Mesendoderm (in vitro differentiated cells): ENCODE data around the gene ZFYVE21.

Source experiments
- DNase-seq: peaks from one replicate; pipeline ENCODE4 v3.0.0; 2013
- H2AK5ac ChIP-seq: 2 replicates; pipeline ENCODE4 v1.6.1; 2013; ENCODE audit warnings: low read length, inconsistent platforms
- H2BK120ac ChIP-seq: 2 replicates; pipeline ENCODE4 v1.6.1; 2013; ENCODE audit warnings: low read depth, mild to moderate bottlenecking, low read length, moderate library complexity, mixed read lengths
- H2BK15ac ChIP-seq: replicated peaks from 2 replicates; pipeline ENCODE4 v1.6.1; 2013; ENCODE audit warnings: low read depth, mild to moderate bottlenecking, moderate library complexity
- H2BK5ac ChIP-seq: 2 replicates; pipeline ENCODE4 v1.6.1; 2013; ENCODE audit warnings: low read length, inconsistent platforms
- H3K18ac ChIP-seq: 2 replicates; pipeline ENCODE4 v1.6.1; 2013; ENCODE audit warnings: mild to moderate bottlenecking, low read length, mixed read lengths
- H3K23ac ChIP-seq: one replicate; pipeline ENCODE4 v1.6.1; 2013; ENCODE audit warnings: low read length
- H3K27ac ChIP-seq: 2 replicates; pipeline ENCODE4 v1.5.1; 2013; ENCODE audit warnings: low read depth, mild to moderate bottlenecking, inconsistent platforms, low read length, moderate library complexity
- H3K27me3 ChIP-seq: 2 replicates; pipeline ENCODE4 v1.6.1; 2013; ENCODE audit warnings: low read length, control low read depth, mild to moderate bottlenecking, inconsistent platforms; ENCODE audit not compliant: insufficient read depth, poor library complexity
- H3K36me3 ChIP-seq: 2 replicates; pipeline ENCODE4 v1.6.1; 2013; ENCODE audit warnings: low read length, inconsistent platforms; ENCODE audit not compliant: control insufficient read depth, insufficient read depth
- H3K4ac ChIP-seq: one replicate; pipeline ENCODE4 v1.6.1; 2013; ENCODE audit warnings: low read depth, mild to moderate bottlenecking, low read length, moderate library complexity
- H3K4me1 ChIP-seq: 2 replicates; pipeline ENCODE4 v1.6.1; 2013; ENCODE audit warnings: low read depth, low read length, inconsistent platforms; ENCODE audit not compliant: control insufficient read depth
- H3K4me2 ChIP-seq: 2 replicates; pipeline ENCODE4 v1.6.1; 2013; ENCODE audit warnings: low read length
- H3K4me3 ChIP-seq: 2 replicates; pipeline ENCODE4 v1.5.1; 2013; ENCODE audit warnings: mild to moderate bottlenecking, low read length
- H3K56ac ChIP-seq: one replicate; pipeline ENCODE4 v1.6.1; 2013; ENCODE audit warnings: low read length
- H3K79me1 ChIP-seq: 2 replicates; pipeline ENCODE4 v1.6.1; 2013; ENCODE audit warnings: low read length, inconsistent platforms
- H3K79me2 ChIP-seq: 2 replicates; pipeline ENCODE4 v1.6.1; 2013; ENCODE audit warnings: mild to moderate bottlenecking, low read length; ENCODE audit not compliant: control insufficient read depth, insufficient read depth
- H3K9ac ChIP-seq: 2 replicates; pipeline ENCODE4 v1.6.1; 2013; ENCODE audit warnings: low read length, inconsistent platforms
- H4K5ac ChIP-seq: one replicate; pipeline ENCODE4 v1.6.1; 2013; ENCODE audit warnings: low read length
- H4K8ac ChIP-seq: one replicate; pipeline ENCODE4 v1.6.1; 2013; ENCODE audit warnings: low read depth, mild to moderate bottlenecking, control low read depth, low read length, moderate library complexity
- WGBS: extraction: QIAGEN DNeasy Blood & Tissue Kit; methylation state at CpG from one replicate; pipeline ENCODE4 v1.1.7; 2013; ENCODE audit warnings: low lambda C conversion rate, missing lambda C conversion rate; ENCODE audit not compliant: insufficient coverage; ENCODE audit errors: extremely low coverage; 5-methylcytosine and 5-hydroxymethylcytosine counted together

Gene ZFYVE21

DNA sequence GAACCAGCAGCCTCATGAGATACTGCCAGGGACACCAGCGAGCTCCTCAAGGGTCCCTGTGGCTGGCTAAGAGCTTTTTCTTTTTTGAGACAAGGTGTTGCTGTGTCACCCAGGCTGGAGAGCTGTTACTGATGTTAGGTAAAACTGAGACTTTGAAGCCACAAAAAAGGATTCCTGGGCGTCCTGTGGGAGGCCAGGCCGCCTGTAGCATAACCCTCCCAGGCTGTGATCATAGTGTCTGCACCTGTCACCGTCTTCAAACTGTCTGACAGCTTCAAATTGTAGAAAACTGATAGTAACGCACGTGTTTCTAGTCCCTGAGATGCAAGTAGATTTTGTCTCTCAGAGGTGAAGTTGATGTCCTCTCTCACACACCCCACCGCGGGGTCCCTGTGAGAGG is 4.1 kb downstream of the ZFYVE21 start:
- no peak overlapping the region for H3K4ac ChIP-seq
- WGBS: no CpG with 5 or more reads among the region's 8 CpGs
- H3K36me3 ChIP-seq: no peaks in the 10 kb centered on the region
- H2BK120ac ChIP-seq: no peak overlapping the region
- peaks cover 25% of the 10 kb centered on the region for H3K79me1 ChIP-seq
- H3K18ac ChIP-seq: no peak overlapping the region
- no peaks in the 10 kb centered on the region for H3K27me3 ChIP-seq
- no peak overlapping the region for H2AK5ac ChIP-seq
- H3K27ac ChIP-seq: no peak overlapping the region
- no peak overlapping the region for H3K56ac ChIP-seq
- no peak overlapping the region for H2BK15ac ChIP-seq
- H3K23ac ChIP-seq: no peak overlapping the region
- H3K79me2 ChIP-seq: peaks cover 28% of the 10 kb centered on the region
- no peak for DNase-seq
- no peak overlapping the region for H3K4me3 ChIP-seq
- H3K4me1 ChIP-seq: no peaks in the 10 kb centered on the region
- H2BK5ac ChIP-seq: no peak overlapping the region
- no peak overlapping the region for H4K5ac ChIP-seq
- H3K9ac ChIP-seq: no peak overlapping the region
- H4K8ac ChIP-seq: no peak overlapping the region
- H3K4me2 ChIP-seq: no peak overlapping the region

DNA sequence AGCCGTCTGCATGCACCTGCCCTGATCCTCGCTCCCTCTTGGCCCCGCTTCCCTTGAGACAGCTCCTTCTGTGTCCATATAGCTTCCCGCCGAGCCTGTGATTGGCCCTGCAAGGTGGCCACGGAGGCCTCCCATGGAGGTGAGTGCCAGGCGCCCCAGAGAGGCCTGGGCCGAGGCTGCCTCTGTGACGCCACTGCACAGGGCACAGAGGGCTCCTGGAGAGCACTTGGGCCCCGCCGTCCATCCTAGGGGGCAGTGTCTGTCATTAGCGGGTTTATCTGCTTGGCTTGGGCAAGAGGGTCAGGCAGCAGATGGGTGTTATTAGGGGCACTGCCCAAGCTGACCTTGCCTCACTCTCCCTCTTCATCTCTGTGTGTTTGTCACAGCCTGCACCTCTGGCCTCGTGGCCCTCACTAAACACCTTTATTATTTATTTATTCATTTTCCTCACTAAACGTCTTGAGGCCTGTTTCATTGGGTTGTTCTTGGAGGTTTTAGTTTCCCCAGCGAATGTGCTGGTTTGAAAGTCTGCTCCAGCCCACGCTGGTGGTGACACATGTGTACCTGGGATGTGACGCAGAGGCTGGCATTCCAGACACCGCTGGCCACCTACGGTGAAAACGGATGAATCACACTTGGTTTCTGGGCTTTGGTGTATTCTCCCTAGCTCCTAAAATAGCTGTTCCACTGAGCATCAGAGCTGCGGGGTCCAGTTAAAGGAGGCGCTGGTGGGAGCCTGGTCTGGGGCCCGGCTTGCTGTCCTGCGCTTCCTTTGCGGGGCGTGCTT is 5.9 kb downstream of the ZFYVE21 start:
- H3K27ac ChIP-seq: no peak overlapping the region
- no peak overlapping the region for H4K5ac ChIP-seq
- no CpG with 5 or more reads among the region's 26 CpGs for WGBS

DNA sequence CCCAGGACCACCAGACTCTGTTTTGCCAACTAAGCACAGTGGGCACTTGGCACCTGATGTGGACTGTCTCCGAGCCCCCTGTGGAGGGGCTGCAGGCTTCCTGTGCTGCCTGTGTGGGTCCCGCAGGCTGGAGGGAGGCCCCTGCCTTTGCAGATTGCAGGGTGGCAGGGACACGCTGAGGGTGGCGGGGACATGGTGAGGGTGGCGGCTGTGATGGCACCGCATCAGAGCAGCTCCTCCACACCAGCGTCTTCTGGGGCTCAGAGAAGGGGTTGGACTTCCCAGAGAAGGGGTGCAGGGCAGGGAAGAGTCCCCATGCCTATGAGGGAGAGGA is 8.1 kb downstream of the ZFYVE21 start:
- no peak for DNase-seq
- Histone ChIP-seq H2BK15ac (no peak overlapping the region), H4K8ac (no peak overlapping the region), H4K5ac (no peak overlapping the region), H3K27me3 (no peaks in the 10 kb centered on the region), H3K79me1 (peaks cover 19% of the 10 kb centered on the region), H3K56ac (no peak overlapping the region), H3K4me3 (no peak overlapping the region), H3K4me2 (no peak overlapping the region), H3K27ac (no peak overlapping the region), H3K4me1 (no peaks in the 10 kb centered on the region), H3K18ac (no peak overlapping the region), H2AK5ac (no peak overlapping the region), H2BK5ac (no peak overlapping the region), H3K9ac (no peak overlapping the region), H3K36me3 (no peaks in the 10 kb centered on the region), H3K4ac (no peak overlapping the region), H3K79me2 (peaks cover 11% of the 10 kb centered on the region), H2BK120ac (no peak overlapping the region), H3K23ac (no peak overlapping the region)
- no CpG with 5 or more reads among the region's 7 CpGs for WGBS

More for the DNA sequence above, 5.9 kb downstream of the ZFYVE21 start:
- Histone ChIP-seq H3K23ac (no peak overlapping the region), H2AK5ac (no peak overlapping the region), H3K79me2 (peaks cover 27% of the 10 kb centered on the region), H3K4ac (no peak overlapping the region), H3K79me1 (peaks cover 29% of the 10 kb centered on the region), H3K9ac (no peak overlapping the region), H4K8ac (no peak overlapping the region), H3K36me3 (no peaks in the 10 kb centered on the region), H2BK120ac (no peak overlapping the region), H3K4me3 (no peak overlapping the region), H3K56ac (no peak overlapping the region), H3K18ac (no peak overlapping the region), H2BK5ac (no peak overlapping the region), H3K4me2 (no peak overlapping the region), H3K4me1 (no peaks in the 10 kb centered on the region), H3K27me3 (no peaks in the 10 kb centered on the region), H2BK15ac (no peak overlapping the region)
- no peak for DNase-seq

DNA sequence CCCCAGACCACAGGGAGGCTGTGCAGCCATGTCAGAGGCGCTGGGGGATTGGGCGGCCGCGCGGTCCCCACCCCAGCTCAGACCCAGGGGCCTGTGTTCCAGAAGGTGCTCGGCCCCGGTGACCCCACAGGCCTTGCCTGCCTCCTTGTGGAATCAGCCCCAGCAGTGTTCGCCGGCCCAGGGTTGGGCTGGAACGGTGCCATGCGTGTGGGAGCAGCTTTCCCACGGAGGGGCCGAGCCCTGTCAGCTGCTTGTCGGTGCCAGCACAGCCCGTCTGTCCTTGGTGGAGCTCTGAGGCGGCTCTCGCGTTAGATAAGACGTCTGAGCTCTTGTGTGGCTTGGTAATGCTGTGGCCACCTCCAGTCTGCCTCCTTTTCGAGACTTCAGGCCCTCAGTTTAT is 8.5 kb downstream of the ZFYVE21 start:
- no peak overlapping the region for H3K27ac ChIP-seq
- H3K4me1 ChIP-seq: no peaks in the 10 kb centered on the region
- H3K18ac ChIP-seq: no peak overlapping the region
- H3K4me2 ChIP-seq: no peak overlapping the region
- H2BK5ac ChIP-seq: no peak overlapping the region
- no peak overlapping the region for H4K5ac ChIP-seq
- no peak for DNase-seq
- WGBS: no CpG with 5 or more reads among the region's 20 CpGs
- H3K79me2 ChIP-seq: peaks cover 9% of the 10 kb centered on the region
- H3K27me3 ChIP-seq: no peaks in the 10 kb centered on the region
- H3K56ac ChIP-seq: no peak overlapping the region
- no peak overlapping the region for H3K4me3 ChIP-seq
- H2AK5ac ChIP-seq: no peak overlapping the region
- H3K9ac ChIP-seq: no peak overlapping the region
- no peak overlapping the region for H2BK15ac ChIP-seq
- H4K8ac ChIP-seq: no peak overlapping the region
- H3K4ac ChIP-seq: no peak overlapping the region
- peaks cover 19% of the 10 kb centered on the region for H3K79me1 ChIP-seq
- H2BK120ac ChIP-seq: no peak overlapping the region
- H3K36me3 ChIP-seq: no peaks in the 10 kb centered on the region
- H3K23ac ChIP-seq: no peak overlapping the region

DNA sequence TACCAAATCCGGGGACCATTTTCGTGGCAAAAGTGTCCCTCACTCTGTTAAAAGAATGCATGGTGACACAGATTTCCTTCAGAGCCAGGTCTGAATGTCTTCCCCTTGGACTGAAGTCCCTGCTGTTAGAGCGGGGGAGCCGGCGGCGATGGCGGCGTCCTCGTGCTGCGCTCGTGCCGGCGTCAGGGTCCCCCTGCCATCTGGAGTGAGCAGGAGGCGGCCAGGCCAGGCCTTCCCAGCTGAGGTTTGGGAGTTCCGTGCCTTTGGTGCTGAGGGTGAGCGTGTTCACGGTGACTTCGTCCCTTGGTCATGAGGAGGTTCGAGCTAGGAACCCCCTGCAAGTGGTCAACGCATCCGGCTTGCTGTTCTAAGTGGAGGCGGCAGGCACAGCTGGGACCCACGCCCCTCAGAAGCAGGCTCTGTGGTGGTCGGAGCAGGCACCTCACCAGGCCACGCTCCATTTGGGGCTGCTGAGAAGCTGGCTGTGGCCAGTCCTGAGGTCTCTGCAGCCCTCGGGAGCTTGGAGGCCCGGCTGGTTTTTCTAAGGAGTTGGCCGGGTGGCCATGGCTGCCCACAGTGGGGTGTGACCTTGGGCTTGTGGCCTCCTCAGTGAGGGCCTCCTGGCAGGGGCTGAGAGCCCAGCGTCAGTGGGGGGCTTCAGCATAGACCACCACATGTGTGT is 9.5 kb downstream of the ZFYVE21 start:
- no peak overlapping the region for H2BK5ac ChIP-seq
- H3K79me2 ChIP-seq: peaks cover 9% of the 10 kb centered on the region
- no peak overlapping the region for H2AK5ac ChIP-seq
- peaks cover 17% of the 10 kb centered on the region for H3K79me1 ChIP-seq
- H3K27ac ChIP-seq: no peak overlapping the region
- H3K18ac ChIP-seq: no peak overlapping the region
- DNase-seq: no peak
- H3K23ac ChIP-seq: no peak overlapping the region
- no peak overlapping the region for H4K5ac ChIP-seq
- WGBS: no CpG with 5 or more reads among the region's 29 CpGs
- no peaks in the 10 kb centered on the region for H3K27me3 ChIP-seq
- H3K56ac ChIP-seq: no peak overlapping the region
- no peak overlapping the region for H3K4ac ChIP-seq
- H3K4me1 ChIP-seq: no peaks in the 10 kb centered on the region
- H2BK15ac ChIP-seq: no peak overlapping the region
- no peak overlapping the region for H2BK120ac ChIP-seq
- H4K8ac ChIP-seq: no peak overlapping the region
- H3K4me2 ChIP-seq: no peak overlapping the region
- no peak overlapping the region for H3K4me3 ChIP-seq
- H3K36me3 ChIP-seq: no peaks in the 10 kb centered on the region
- H3K9ac ChIP-seq: no peak overlapping the region
